Hepatocyte (in vitro differentiated cells): ENCODE measurements around the gene DYRK1A. TPM values are rescaled to one million over a fixed set of nuclear protein-coding genes. Genes with fewer than 3 reads are reported as not detected.

Source experiments
- DNase-seq: peaks from one replicate; pipeline ENCODE4 v3.0.0-alpha.2; 2016; ENCODE audit warnings: low spot score
- H2AFZ ChIP-seq: fragments of 200-600 bp; sonication (generic); 2 replicates; pipeline ENCODE4 v1.6.0; 2016; ENCODE audit warnings: antibody characterized with exemption, mild to moderate bottlenecking
- H3K27ac ChIP-seq: fragments of 200-600 bp; sonication (generic); 2 replicates; pipeline ENCODE4 v1.5.1; 2016; ENCODE audit warnings: mild to moderate bottlenecking
- H3K27me3 ChIP-seq: fragments of 200-600 bp; sonication (generic); 2 replicates; pipeline ENCODE4 v1.6.1; 2016
- H3K36me3 ChIP-seq: fragments of 200-600 bp; sonication (generic); replicated peaks from 2 replicates; pipeline ENCODE4 v1.5.1; 2016; ENCODE audit warnings: low read depth; ENCODE audit not compliant: insufficient read depth
- H3K4me1 ChIP-seq: fragments of 200-600 bp; sonication (generic); 2 replicates; pipeline ENCODE4 v1.5.1; 2016; ENCODE audit warnings: mild to moderate bottlenecking, moderate library complexity; ENCODE audit not compliant: insufficient read depth
- H3K4me2 ChIP-seq: fragments of 200-600 bp; sonication (generic); 2 replicates; pipeline ENCODE4 v1.6.0; 2016
- H3K4me3 ChIP-seq: fragments of 200-600 bp; sonication (generic); 2 replicates; pipeline ENCODE4 v1.5.1; 2016; ENCODE audit warnings: mild to moderate bottlenecking
- H3K79me2 ChIP-seq: fragments of 200-600 bp; sonication (generic); 2 replicates; pipeline ENCODE4 v1.6.0; 2017; ENCODE audit warnings: mild to moderate bottlenecking
- H3K9me2 ChIP-seq: fragments of 200-600 bp; sonication (generic); replicated peaks from 2 replicates; pipeline ENCODE4 v1.6.0; 2017; ENCODE audit warnings: mild to moderate bottlenecking; ENCODE audit not compliant: insufficient read depth
- H3K9me3 ChIP-seq: fragments of 200-600 bp; sonication (generic); 2 replicates; pipeline ENCODE4 v1.5.1; 2016; ENCODE audit warnings: low read depth, mild to moderate bottlenecking
- H4K20me1 ChIP-seq: fragments of 200-600 bp; sonication (generic); 2 replicates; pipeline ENCODE4 v1.6.0; 2016; ENCODE audit warnings: mild to moderate bottlenecking; ENCODE audit not compliant: insufficient read depth, poor library complexity, severe bottlenecking
- CTCF ChIP-seq: fragments of 200-600 bp; sonication (generic); IDR thresholded peaks from 2 replicates; pipeline ENCODE4 v1.5.1; 2016; ENCODE audit warnings: antibody characterized with exemption, mild to moderate bottlenecking; ENCODE audit not compliant: poor library complexity
- EZH2 ChIP-seq: fragments of 200-600 bp; sonication (generic); IDR thresholded peaks from 2 replicates; pipeline ENCODE4 v1.6.1; 2016; ENCODE audit warnings: antibody characterized with exemption, mild to moderate bottlenecking, borderline replicate concordance
- EZH2phosphoT487 ChIP-seq: fragments of 200-600 bp; sonication (generic); IDR thresholded peaks from one replicate; pipeline ENCODE4 v1.6.1; 2018; ENCODE audit warnings: antibody characterized with exemption, mild to moderate bottlenecking, low read depth, moderate library complexity; ENCODE audit not compliant: unreplicated experiment, severe bottlenecking
- WGBS: methylation state at CpG from one replicate; pipeline ENCODE4 v1.1.6; 2016; ENCODE audit warnings: low lambda C conversion rate; ENCODE audit errors: missing lambda C conversion rate; 5-methylcytosine and 5-hydroxymethylcytosine counted together
- polyA plus RNA-seq: library from polyadenylated mRNA; unstranded; fragments of >200 nt; fragmentation: Nextera tagmentation; extraction: Ambion mirVana; gene quantifications from 2 replicates; pipeline ENCODE4 v1.2.1, GENCODE V29; 2016
- total RNA-seq: library from RNA; depleted of rRNA; stranded (reverse); fragments of >200 nt; gene quantifications from 2 replicates; pipeline ENCODE4 v1.2.3, GENCODE V29; 2014

The DYRK1A gene
- total and polyA plus RNA-seq, 2 experiments from 2014 or later: 4.9 to 85.2 TPM

GRCh38 chr21:37437376-37438080 is 71.0 kb downstream of the DYRK1A start:
- Histone ChIP-seq H3K4me3 (no peak overlapping the region), H4K20me1 (peaks cover 91% of the 10 kb centered on the region), H3K36me3 (no peaks in the 10 kb centered on the region), H3K9me3 (no peaks in the 10 kb centered on the region), H3K9me2 (no peaks in the 10 kb centered on the region), H3K27me3 (no peaks in the 10 kb centered on the region), H2AFZ (no peak overlapping the region), H3K4me1 (no peaks in the 10 kb centered on the region), H3K27ac (no peak overlapping the region), H3K4me2 (no peak overlapping the region), H3K79me2 (peaks cover 99% of the 10 kb centered on the region)
- TF ChIP-seq CTCF (no peak), EZH2 (no peak), EZH2phosphoT487 (no peak)
- no peak for DNase-seq
- WGBS: 80% methylated on average over 1 of the region's 1 CpG

DNA sequence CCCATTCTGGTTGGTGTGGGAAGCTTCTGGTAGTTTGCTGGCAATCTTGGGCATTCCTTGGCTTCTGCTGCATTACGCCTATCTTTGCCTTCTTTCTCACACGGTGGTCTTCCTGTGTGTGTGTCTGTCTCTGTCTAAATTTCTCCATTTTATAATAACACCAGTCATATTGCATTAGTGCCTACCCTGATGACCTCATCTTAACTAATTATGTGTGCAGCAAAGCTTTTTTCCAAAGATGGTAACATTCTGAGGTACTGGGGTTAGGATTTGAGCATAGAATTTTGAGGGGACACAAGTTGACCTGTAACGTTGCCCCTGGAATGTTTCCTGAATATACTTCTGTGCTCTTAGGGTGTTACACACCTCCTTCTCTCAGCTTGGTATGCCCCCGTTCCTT is 77.1 kb downstream of the DYRK1A start:
- peaks cover 96% of the 10 kb centered on the region for H4K20me1 ChIP-seq
- H3K27me3 ChIP-seq: no peaks in the 10 kb centered on the region
- H3K27ac ChIP-seq: no peak overlapping the region
- WGBS: 91% methylated on average over 4 of the region's 4 CpGs
- no peaks in the 10 kb centered on the region for H3K36me3 ChIP-seq
- DNase-seq: no peak
- TF ChIP-seq CTCF (no peak), EZH2phosphoT487 (no peak), EZH2 (no peak)
- no peaks in the 10 kb centered on the region for H3K4me1 ChIP-seq
- H3K9me3 ChIP-seq: no peaks in the 10 kb centered on the region
- no peak overlapping the region for H3K4me2 ChIP-seq
- no peaks in the 10 kb centered on the region for H3K9me2 ChIP-seq
- no peak overlapping the region for H3K4me3 ChIP-seq
- no peak overlapping the region for H2AFZ ChIP-seq
- H3K79me2 ChIP-seq: peaks cover 100% of the 10 kb centered on the region

GRCh38 chr21:37445228-37445627 is 78.7 kb downstream of the DYRK1A start:
- Histone ChIP-seq H3K4me1 (no peaks in the 10 kb centered on the region), H3K27ac (no peak overlapping the region), H3K9me2 (no peaks in the 10 kb centered on the region), H3K79me2 (peaks cover 100% of the 10 kb centered on the region), H4K20me1 (peaks cover 98% of the 10 kb centered on the region), H3K9me3 (no peaks in the 10 kb centered on the region), H3K4me2 (no peak overlapping the region), H3K27me3 (no peaks in the 10 kb centered on the region), H2AFZ (no peak overlapping the region), H3K36me3 (no peaks in the 10 kb centered on the region), H3K4me3 (no peak overlapping the region)
- no peak for DNase-seq
- WGBS: 76% methylated on average over 5 of the region's 5 CpGs
- no peak for TF ChIP-seq EZH2
- no peak for TF ChIP-seq EZH2phosphoT487
- TF ChIP-seq CTCF: no peak

GRCh38 chr21:37446552-37446951 is 80.0 kb downstream of the DYRK1A start:
- DNase-seq: no peak
- H3K79me2 ChIP-seq: peaks cover 100% of the 10 kb centered on the region
- TF ChIP-seq EZH2phosphoT487: no peak
- no peak for TF ChIP-seq CTCF
- TF ChIP-seq EZH2: no peak
- H3K9me2 ChIP-seq: no peaks in the 10 kb centered on the region
- no peak overlapping the region for H3K4me3 ChIP-seq
- H3K36me3 ChIP-seq: no peaks in the 10 kb centered on the region
- 87% methylated on average over 5 of the region's 5 CpGs for WGBS
- H3K27me3 ChIP-seq: no peaks in the 10 kb centered on the region
- H3K4me1 ChIP-seq: peaks cover 3% of the 10 kb centered on the region
- H3K4me2 ChIP-seq: no peak overlapping the region
- peaks cover 98% of the 10 kb centered on the region for H4K20me1 ChIP-seq
- no peak overlapping the region for H3K27ac ChIP-seq
- H2AFZ ChIP-seq: no peak overlapping the region
- no peaks in the 10 kb centered on the region for H3K9me3 ChIP-seq
